Measurements from ENCODE around the gene ZNF638. TPM values are rescaled to one million over a fixed set of nuclear protein-coding genes. Genes with fewer than 3 reads are reported as not detected.
A peak's percentile ranks its signal among the peaks of the same experiment; 100 is the strongest.

Gene ZNF638
- total RNA-seq, 1 donor from 2014 or later: 115 TPM

GRCh38 chr2:71451705-71452104 lies 120.1 kb downstream of the ZNF638 start:
- intact Hi-C loops (cut with DNase I): no loop called here
- Histone ChIP-seq H3K27ac (no peak overlapping the region), H3K4me1 (peaks cover 22% of the 10 kb centered on the region), H3K9me3 (no peaks in the 10 kb centered on the region), H3K36me3 (no peaks in the 10 kb centered on the region), H3K4me3 (no peak overlapping the region), H3K27me3 (ENCODE audit: low read depth) (peaks cover 25% of the 10 kb centered on the region)
- ATAC-seq (no peak), DNase-seq (no peak)
- TF ChIP-seq CTCF (IDR thresholded peaks at IDR 0.05): no peak

GRCh38 chr2:71452565-71452964 lies 121.0 kb downstream of the ZNF638 start:
- ATAC-seq (peak in 1 of 2 donors; percentile 51), DNase-seq (no peak)
- no peaks in the 10 kb centered on the region for H3K9me3 ChIP-seq
- TF ChIP-seq CTCF (IDR thresholded peaks at IDR 0.05): no peak
- peaks cover 25% of the 10 kb centered on the region for H3K27me3 ChIP-seq (ENCODE audit: low read depth)
- intact Hi-C loops (cut with DNase I): no loop called here
- H3K4me3 ChIP-seq: no peak overlapping the region
- no peaks in the 10 kb centered on the region for H3K36me3 ChIP-seq
- H3K4me1 ChIP-seq: peaks cover 22% of the 10 kb centered on the region
- H3K27ac ChIP-seq: no peak overlapping the region

- TF ChIP-seq CTCF (IDR thresholded peaks at IDR 0.05): no peak
- H3K4me1 ChIP-seq: peaks cover 22% of the 10 kb centered on the region
- peak; percentile 74 to 75 for ATAC-seq
- no peaks in the 10 kb centered on the region for H3K36me3 ChIP-seq
- H3K9me3 ChIP-seq: no peaks in the 10 kb centered on the region
- DNase-seq: peak; percentile 77
- peak within 1 kb of the TSS; percentile 58 for H3K4me3 ChIP-seq
- intact Hi-C loops (cut with DNase I): no loop called here
- H3K27me3 ChIP-seq (ENCODE audit: low read depth): peaks cover 25% of the 10 kb centered on the region
- H3K27ac ChIP-seq: peak within 1 kb of the TSS; percentile 60
These were observed 122.0 kb downstream of the ZNF638 start, which contains the start of gene DYSF for GRCh38 chr2:71453404-71454220. Gene DYSF, plus strand, starts transcription at chr2:71453561.

GRCh38 chr2:71454221-71455010 lies 122.8 kb downstream of the ZNF638 start:
- no peak for DNase-seq
- H3K4me3 ChIP-seq: peak overlapping the region; percentile 58
- intact Hi-C loops (cut with DNase I): no loop called here
- H3K27ac ChIP-seq: peak overlapping the region; percentile 60
- peaks cover 25% of the 10 kb centered on the region for H3K27me3 ChIP-seq (ENCODE audit: low read depth)
- H3K36me3 ChIP-seq: no peaks in the 10 kb centered on the region
- no peak for TF ChIP-seq CTCF (IDR thresholded peaks at IDR 0.05)
- ATAC-seq: no peak
- H3K4me1 ChIP-seq: peaks cover 22% of the 10 kb centered on the region
- H3K9me3 ChIP-seq: no peaks in the 10 kb centered on the region

- peaks cover 22% of the 10 kb centered on the region for H3K4me1 ChIP-seq
- intact Hi-C loops (cut with DNase I): no loop called here
- no peaks in the 10 kb centered on the region for H3K36me3 ChIP-seq
- DNase-seq (no peak), ATAC-seq (no peak)
- no peak for TF ChIP-seq CTCF (IDR thresholded peaks at IDR 0.05)
- H3K9me3 ChIP-seq: no peaks in the 10 kb centered on the region
- H3K4me3 ChIP-seq: no peak overlapping the region
- H3K27me3 ChIP-seq (ENCODE audit: low read depth): peaks cover 25% of the 10 kb centered on the region
- no peak overlapping the region for H3K27ac ChIP-seq
These were observed 123.6 kb downstream of the ZNF638 start for GRCh38 chr2:71455011-71455740.

Data from lower lobe of right lung (tissue), 2 donors.